Erythroblast (primary cell): ENCODE measurements around the gene LAMA4.

ENCODE experiments used
- GATA1 ChIP-seq: IDR thresholded peaks from 2 replicates; pipeline ENCODE4 v1.6.1; 2011; ENCODE audit warnings: low read depth, mild to moderate bottlenecking, control low read depth, low read length, moderate library complexity
- POLR2A ChIP-seq: IDR thresholded peaks from 2 replicates; pipeline ENCODE4 v1.6.1; 2011; ENCODE audit warnings: mild to moderate bottlenecking, low read length

- TF ChIP-seq POLR2A (no peak), GATA1 (no peak)
Measured at GRCh38 chr6:112291161-112291762, 36.9 kb upstream of the LAMA4 start.
